SKM-1 treated with dmso at 0.1 percent for 144 hours (cell line): ENCODE measurements around the gene ARPC1B.
A peak's percentile ranks its signal among the peaks of the same experiment; 100 is the strongest.
"Not testable (repeated sequence)": the region's sequence is repeated elsewhere in the genome, so short reads cannot be mapped to it uniquely, and the experiment has no call there.

ENCODE experiments used
- DNase-seq: peaks from one replicate; lab custom pipeline; 2025; ENCODE audit not compliant: unreplicated experiment; lab: John Stamatoyannopoulos, UW

Gene ARPC1B

GRCh38 chr7:99368750-99369389, 5.7 kb upstream of the ARPC1B start:
- DNase-seq, result no peak

GRCh38 chr7:99369767-99370391, 4.7 kb upstream of the ARPC1B start:
- no peak for DNase-seq

- no peak for DNase-seq
These were observed 3.1 kb upstream of the ARPC1B start for GRCh38 chr7:99371376-99371920.

GRCh38 chr7:99372275-99373090, 2.0 kb upstream of the ARPC1B start:
- DNase-seq, result no peak

- DNase-seq, result no peak
These were observed 1.2 kb upstream of the ARPC1B start for GRCh38 chr7:99373091-99374066.

GRCh38 chr7:99375070-99375807, 709 bp downstream of the ARPC1B start:
- peak; percentile 72 for DNase-seq

- peak; percentile 82 for DNase-seq
These were observed 4.6 kb downstream of the ARPC1B start for GRCh38 chr7:99379043-99379577.

GRCh38 chr7:99379693-99380031, 5.1 kb downstream of the ARPC1B start:
- DNase-seq, result not testable (repeated sequence)

GRCh38 chr7:99380032-99380822, 5.7 kb downstream of the ARPC1B start:
- DNase-seq, result peak; percentile 99

- no peak for DNase-seq
These were observed 6.5 kb downstream of the ARPC1B start for GRCh38 chr7:99380823-99381663.

GRCh38 chr7:99381664-99382075, 7.1 kb downstream of the ARPC1B start:
- no peak for DNase-seq

GRCh38 chr7:99383203-99383602, 8.7 kb downstream of the ARPC1B start:
- DNase-seq, result no peak

- no peak for DNase-seq
These were observed 9.4 kb downstream of the ARPC1B start for GRCh38 chr7:99383791-99384370.

GRCh38 chr7:99384523-99384922, 10.0 kb downstream of the ARPC1B start:
- no peak for DNase-seq

GRCh38 chr7:99385564-99385963, 11.0 kb downstream of the ARPC1B start:
- no peak for DNase-seq

- peak; percentile 41 for DNase-seq
These were observed 12.2 kb downstream of the ARPC1B start for GRCh38 chr7:99386584-99387238.

GRCh38 chr7:99387239-99387635, 12.7 kb downstream of the ARPC1B start:
- not testable (repeated sequence) for DNase-seq
